ENCODE results near the gene FAT1.

DNA sequence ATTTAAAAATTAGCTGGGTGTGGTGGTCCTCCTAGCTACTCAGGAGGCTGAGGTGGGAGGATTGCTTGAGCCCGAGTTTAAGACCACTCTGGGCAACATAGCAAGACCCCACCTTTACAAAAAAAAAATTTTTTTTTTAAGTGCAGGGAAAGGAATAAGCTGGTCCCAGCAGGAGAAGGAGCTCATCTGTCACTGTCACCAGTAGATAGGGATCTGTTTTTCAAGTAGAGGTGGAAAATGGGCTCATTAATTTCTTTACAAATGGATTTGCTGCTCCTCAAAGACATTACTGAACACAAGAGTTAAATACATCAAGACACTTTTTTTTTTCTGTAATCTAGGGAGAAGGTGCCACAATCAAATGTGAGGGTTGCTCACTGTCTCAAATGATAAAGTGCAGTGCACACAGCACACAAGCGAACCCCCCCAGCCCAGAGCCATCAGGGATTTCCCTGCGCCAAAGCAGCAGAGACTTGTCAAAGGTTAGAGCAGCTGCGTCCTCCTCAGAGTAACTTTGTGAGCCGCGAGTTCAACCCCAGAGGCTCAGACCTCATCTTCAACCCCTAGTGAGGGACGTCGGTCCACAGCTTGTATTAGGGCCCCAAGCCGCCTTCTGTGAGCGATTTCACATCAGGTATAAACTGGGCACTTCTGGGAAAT lies 154.0 kb downstream of the FAT1 start:
- TF ChIP-seq EZH2phosphoT487 (IDR thresholded peaks at IDR 0.05; ENCODE audit: borderline replicate concordance, low read length): no peak
- TF ChIP-seq CTCF (conservative IDR thresholded peaks at IDR 0.05; ENCODE audit: low read depth, low read length): no peak
- no peak for TF ChIP-seq EZH2 (IDR thresholded peaks at IDR 0.05; ENCODE audit: low read length, unreplicated experiment)

Data from PC-3 (cell line).